ENCODE results near the gene KRT83. TPM values are rescaled to one million over a fixed set of nuclear protein-coding genes. Genes with fewer than 3 reads are reported as not detected.

KRT83 gene
- polyA plus RNA-seq, 1 donor: not detected

Other genes with a start within 250 kb of the KRT83 start
- gene SMIM41, start 241.7 kb downstream of the KRT83 start, polyA plus RNA-seq (ENCODE audit: insufficient read length): not detected
- 5.6 TPM for gene KRT80, start 129.4 kb downstream of the KRT83 start, polyA plus RNA-seq (ENCODE audit: insufficient read length)
- 1.9 TPM for gene KRT7, start 88.2 kb downstream of the KRT83 start, polyA plus RNA-seq (ENCODE audit: insufficient read length)
- gene KRT86, start 46.8 kb downstream of the KRT83 start, polyA plus RNA-seq (ENCODE audit: insufficient read length): 0.19 TPM
- 0.14 TPM for gene KRT81, start 29.9 kb downstream of the KRT83 start, polyA plus RNA-seq (ENCODE audit: insufficient read length)
- gene KRT85, start 46.1 kb upstream of the KRT83 start, polyA plus RNA-seq (ENCODE audit: insufficient read length): not detected
- not detected for gene KRT84, start 64.3 kb upstream of the KRT83 start, polyA plus RNA-seq (ENCODE audit: insufficient read length)
- gene KRT82, start 84.9 kb upstream of the KRT83 start, polyA plus RNA-seq (ENCODE audit: insufficient read length): not detected
- not detected for gene KRT75, start 113.0 kb upstream of the KRT83 start, polyA plus RNA-seq (ENCODE audit: insufficient read length)
- gene KRT6B, start 130.7 kb upstream of the KRT83 start, polyA plus RNA-seq (ENCODE audit: insufficient read length): 0.25 TPM
- not detected for gene KRT6C, start 152.4 kb upstream of the KRT83 start, polyA plus RNA-seq (ENCODE audit: insufficient read length)
- 1.3 TPM for gene KRT6A, start 171.9 kb upstream of the KRT83 start, polyA plus RNA-seq (ENCODE audit: insufficient read length)
- 12.2 TPM for gene KRT5, start 199.0 kb upstream of the KRT83 start, polyA plus RNA-seq (ENCODE audit: insufficient read length)
- gene KRT71, start 231.7 kb upstream of the KRT83 start, polyA plus RNA-seq (ENCODE audit: insufficient read length): not detected